DND-41 (cell line): ENCODE results near the gene GTF3C5.

Experiments
- CTCF ChIP-seq: IDR thresholded peaks from 2 replicates; pipeline ENCODE4 v1.5.1; 2012; ENCODE audit warnings: borderline replicate concordance, low read length, moderate library complexity, mild to moderate bottlenecking; ENCODE audit not compliant: poor library complexity, severe bottlenecking; ENCODE audit errors: extremely low read depth
- EZH2 ChIP-seq: IDR thresholded peaks from 3 replicates; pipeline ENCODE4 v1.6.1; 2012; ENCODE audit warnings: borderline replicate concordance, low read depth, mild to moderate bottlenecking, moderate library complexity, low read length, inconsistent platforms; ENCODE audit not compliant: severe bottlenecking

- no peak for TF ChIP-seq CTCF
- TF ChIP-seq EZH2, result no peak
These were observed 67.4 kb downstream of the GTF3C5 start for GRCh38 chr9:133098104-133098754.
